NT2/D1 (cell line): ENCODE measurements around the gene ROBO3.

Experiments used
- YY1 ChIP-seq: IDR thresholded peaks from 2 replicates; pipeline ENCODE4 v1.6.1; 2011; ENCODE audit not compliant: insufficient read length, insufficient read depth
- ZNF274 ChIP-seq: IDR thresholded peaks from 2 replicates; pipeline ENCODE4 v1.6.1; 2011; ENCODE audit warnings: mild to moderate bottlenecking, low read depth, low read length

GRCh38 chr11:124846070-124846673 lies 19.1 kb upstream of the ROBO3 start:
- TF ChIP-seq ZNF274 (no peak), YY1 (no peak)
